T-cell (primary cell): Measurements from ENCODE around the gene MTARC2. TPM values are rescaled to one million over a fixed set of nuclear protein-coding genes. Genes with fewer than 3 reads are reported as not detected.

Experiments used
- ATAC-seq, 4 experiments: fragments of 200-7000 bp in 3 of 4; fragments of 150-1000 bp in 1 of 4; cut with Tn5 transposase; replicated peaks in 1 of 4; 1 replicate in 3 of 4; 2 replicates in 1 of 4; pipeline ENCODE4 v1.10.0; 2021; ENCODE audit warnings: moderate library complexity in 3 of 4, mild to moderate bottlenecking in 2 of 4, moderate number of reproducible peaks in 1 of 4
- CTCF ChIA-PET, 2 donors: fragments of 300-600 bp; sonication (Branson Sonifier 250); formaldehyde crosslinking; loops; one replicate each; lab custom pipeline; 2022; ENCODE audit warnings: antibody characterized with exemption in 2 of 2; lab: Charles Lee
- POLR2A ChIA-PET, 2 donors: fragments of 300-600 bp; sonication (Branson Sonifier 250); formaldehyde crosslinking; loops; one replicate each; lab custom pipeline; 2022; ENCODE audit warnings: antibody characterized with exemption in 2 of 2; lab: Charles Lee
- DNase-seq, 35 experiments: peaks; one replicate each; pipeline versions ENCODE4 v3.0.0 to v3.0.0-alpha.2; 2013 to 2023
- H3K27ac ChIP-seq: one replicate; pipeline ENCODE4 v1.5.1; 2013; ENCODE audit warnings: low read length
- H3K27me3 ChIP-seq, 2 experiments: replicated peaks in 1 of 2; 1 replicate in 1 of 2; 2 replicates in 1 of 2; pipeline versions ENCODE4 v1.6.1 to v1.7.0; 2013; ENCODE audit warnings: low read length in 1 of 2, mixed read lengths in 1 of 2; ENCODE audit not compliant: control insufficient read depth in 2 of 2, insufficient read depth in 2 of 2; ENCODE audit errors: extremely low read depth in 1 of 2
- H3K36me3 ChIP-seq, 2 donors: 1 replicate in 1 of 2; 2 replicates in 1 of 2; pipeline versions ENCODE4 v1.6.1 to v1.7.0; 2013; ENCODE audit warnings: low read length in 1 of 2; ENCODE audit not compliant: control insufficient read depth in 2 of 2, insufficient read depth in 1 of 2; ENCODE audit errors: extremely low read depth in 1 of 2
- H3K4me1 ChIP-seq, 2 experiments: 1 replicate in 1 of 2; 2 replicates in 1 of 2; pipeline versions ENCODE4 v1.6.1 to v1.7.0; 2013; ENCODE audit warnings: low read length in 2 of 2, mixed read lengths in 1 of 2; ENCODE audit not compliant: insufficient read depth in 2 of 2, control insufficient read depth in 1 of 2; ENCODE audit errors: extremely low read depth in 1 of 2
- H3K4me3 ChIP-seq, 2 donors: 1 replicate in 1 of 2; 2 replicates in 1 of 2; pipeline versions ENCODE4 v1.5.1 to v1.7.0; 2013; ENCODE audit warnings: mild to moderate bottlenecking in 2 of 2, low read length in 1 of 2, moderate library complexity in 1 of 2; ENCODE audit not compliant: control insufficient read depth in 1 of 2; ENCODE audit errors: extremely low read depth in 1 of 2
- H3K9me3 ChIP-seq: 2 replicates; pipeline ENCODE4 v1.7.0; 2013
- H3K27ac Mint-ChIP-seq, 2 donors: one replicate each; pipeline ENCODE4 v1.8.0; 2020 to 2021; ENCODE audit warnings: mild to moderate bottlenecking in 2 of 2, mixed read lengths in 2 of 2
- H3K27me3 Mint-ChIP-seq, 2 donors: one replicate each; pipeline ENCODE4 v1.8.0; 2021 to 2022; ENCODE audit warnings: mixed read lengths in 2 of 2
- H3K36me3 Mint-ChIP-seq: one replicate; pipeline ENCODE4 v1.8.0; 2021; ENCODE audit warnings: mixed read lengths
- H3K4me1 Mint-ChIP-seq, 3 donors: one replicate each; pipeline ENCODE4 v1.8.0; 2020 to 2022; ENCODE audit warnings: mixed read lengths in 3 of 3, mild to moderate bottlenecking in 1 of 3
- H3K4me3 Mint-ChIP-seq, 3 donors: one replicate each; pipeline ENCODE4 v1.8.0; 2020 to 2022; ENCODE audit warnings: mild to moderate bottlenecking in 3 of 3, mixed read lengths in 3 of 3, moderate library complexity in 3 of 3
- H3K9me3 Mint-ChIP-seq, 3 donors: one replicate each; pipeline ENCODE4 v1.8.0; 2020 to 2022; ENCODE audit warnings: mixed read lengths in 3 of 3
- WGBS: methylation state at CpG from one replicate; pipeline ENCODE4 v1.1.5; 2013; ENCODE audit warnings: missing lambda C conversion rate; ENCODE audit not compliant: insufficient coverage; 5-methylcytosine and 5-hydroxymethylcytosine counted together
- total RNA-seq, 35 experiments: library from RNA in 6 of 35; stranded (reverse) in 6 of 35; fragments of 120-200 nt in 1 of 35; gene quantifications; one replicate each; pipeline versions ENCODE4 v1.2.1 to v1.2.4 and lab custom pipeline; 2013 to 2026

MTARC2 gene
- total RNA-seq, 5 donors from 2014 or later (not counting 1 experiment from before 2014, with no cell fraction given), result 0.33 to 0.47 (median 0.41) TPM; not detected in 2

DNA sequence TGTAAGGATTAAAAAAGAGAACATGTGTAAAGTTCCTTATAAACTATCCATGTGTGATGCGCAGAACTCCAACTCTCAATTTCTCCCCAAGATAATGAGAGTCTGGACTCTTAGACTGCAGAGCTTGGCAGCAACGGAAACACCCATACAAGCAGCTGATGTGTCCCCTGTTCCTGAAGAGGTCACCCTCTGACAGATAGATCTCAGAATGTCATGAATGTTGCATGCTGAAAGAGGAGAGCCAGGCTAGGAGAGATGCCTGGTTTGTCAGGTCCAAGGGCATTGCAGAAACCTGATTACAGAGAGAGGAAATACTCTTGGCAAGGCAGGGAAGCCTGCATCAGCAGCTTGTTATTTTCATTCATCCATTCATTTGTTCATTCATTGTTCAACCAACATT is 62.8 kb downstream of the MTARC2 start:
- H3K9me3 Mint-ChIP-seq, result no peaks in the 10 kb centered on the region
- no peaks in the 10 kb centered on the region for H3K9me3 ChIP-seq
- H3K4me1 Mint-ChIP-seq, result peaks cover 4 to 9% (median 7%) of the 10 kb centered on the region in 3 donors
- POLR2A ChIA-PET, result no interaction called here
- H3K27ac Mint-ChIP-seq, result no peak overlapping the region
- H3K36me3 ChIP-seq, result no peaks in the 10 kb centered on the region
- peaks cover 0 to 6% of the 10 kb centered on the region in 2 experiments for H3K4me1 ChIP-seq
- H3K4me3 ChIP-seq, result no peak overlapping the region
- no peak for ATAC-seq
- no peak overlapping the region for H3K27ac ChIP-seq
- peak overlapping the region in 1 of 3 donors; percentile 65 for H3K4me3 Mint-ChIP-seq
- DNase-seq, result no peak
- peaks cover 20 to 23% of the 10 kb centered on the region in 2 donors for H3K27me3 Mint-ChIP-seq
- WGBS, result 100% methylated on average over 1 of the region's 2 CpGs
- no peaks in the 10 kb centered on the region for H3K36me3 Mint-ChIP-seq
- H3K27me3 ChIP-seq, result peaks cover 0 to 32% of the 10 kb centered on the region in 2 experiments
- CTCF ChIA-PET, result interaction anchor here in 1 of 2 donors (0.8 to 1.3 kb wide), 3 partner anchors 392 to 1644 kb away, joined by 3 to 5 read pairs (median 4); no protein-coding TSS in a partner anchor

DNA sequence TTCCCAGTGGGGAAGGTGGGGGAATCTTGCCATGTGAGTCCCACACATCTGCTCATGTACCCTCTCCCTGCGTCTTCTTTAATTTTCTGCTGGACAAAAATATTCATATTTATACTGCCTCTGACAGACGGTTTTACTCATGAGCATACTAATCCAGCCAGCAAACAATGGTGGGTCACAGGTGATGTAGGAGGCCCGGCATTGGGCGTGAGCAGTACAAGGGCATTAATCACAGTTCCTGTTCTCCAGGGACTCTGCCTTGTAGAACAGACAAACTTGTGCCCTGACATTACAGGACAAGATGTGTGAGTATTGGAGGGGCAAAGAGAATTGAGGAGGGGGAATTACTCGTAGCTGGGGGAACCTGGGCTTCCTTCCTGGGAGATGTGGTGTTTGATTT is 63.6 kb downstream of the MTARC2 start:
- peaks cover 4 to 9% (median 7%) of the 10 kb centered on the region in 3 donors for H3K4me1 Mint-ChIP-seq
- POLR2A ChIA-PET, result no interaction called here
- no peak overlapping the region for H3K27ac Mint-ChIP-seq
- DNase-seq, result no peak
- H3K36me3 Mint-ChIP-seq, result no peaks in the 10 kb centered on the region
- H3K9me3 Mint-ChIP-seq, result no peaks in the 10 kb centered on the region
- H3K4me3 ChIP-seq, result no peak overlapping the region
- ATAC-seq, result no peak
- H3K9me3 ChIP-seq, result no peaks in the 10 kb centered on the region
- no peak overlapping the region for H3K27ac ChIP-seq
- peaks cover 0 to 6% of the 10 kb centered on the region in 2 experiments for H3K4me1 ChIP-seq
- no peak overlapping the region for H3K4me3 Mint-ChIP-seq
- H3K27me3 ChIP-seq, result peaks cover 0 to 30% of the 10 kb centered on the region in 2 experiments
- H3K36me3 ChIP-seq, result no peaks in the 10 kb centered on the region
- 76% methylated on average over 3 of the region's 5 CpGs for WGBS
- H3K27me3 Mint-ChIP-seq, result peaks cover 20 to 21% of the 10 kb centered on the region in 2 donors
- CTCF ChIA-PET, result no interaction called here

DNA sequence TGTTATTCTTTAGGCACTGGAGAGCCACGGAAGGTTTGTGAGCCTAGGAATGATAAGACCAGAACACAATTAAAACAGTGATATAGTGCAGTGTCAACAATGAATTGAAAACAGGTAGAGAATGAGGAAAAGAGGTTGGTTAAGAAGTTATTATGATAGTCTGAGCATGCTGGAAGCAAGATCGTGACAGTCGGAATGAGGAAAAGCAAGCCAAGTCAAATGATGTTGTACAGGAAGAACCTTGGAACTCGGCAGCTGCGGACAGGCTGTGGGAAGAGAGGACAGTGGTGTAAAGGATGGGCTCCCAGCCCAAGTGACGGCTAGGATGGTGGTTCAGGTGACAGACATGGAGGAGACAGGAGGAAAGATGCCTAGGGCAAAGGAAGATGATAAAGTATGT is 64.2 kb downstream of the MTARC2 start:
- H3K27me3 Mint-ChIP-seq, result peaks cover 20 to 21% of the 10 kb centered on the region in 2 donors
- DNase-seq (no peak), ATAC-seq (no peak)
- H3K9me3 Mint-ChIP-seq, result no peaks in the 10 kb centered on the region
- ChIA-PET POLR2A (no interaction called here), CTCF (no interaction called here)
- H3K4me3 Mint-ChIP-seq, result no peak overlapping the region
- no peak overlapping the region for H3K27ac Mint-ChIP-seq
- Histone ChIP-seq H3K4me3 (no peak overlapping the region), H3K36me3 (no peaks in the 10 kb centered on the region), H3K27ac (no peak overlapping the region), H3K9me3 (no peaks in the 10 kb centered on the region), H3K4me1 (peaks cover 0 to 6% of the 10 kb centered on the region in 2 experiments), H3K27me3 (peaks cover 0 to 29% of the 10 kb centered on the region in 2 experiments)
- H3K4me1 Mint-ChIP-seq, result peaks cover 4 to 9% (median 7%) of the 10 kb centered on the region in 3 donors
- 64% methylated on average over 6 of the region's 6 CpGs for WGBS
- H3K36me3 Mint-ChIP-seq, result no peaks in the 10 kb centered on the region

GRCh38 chr1:220813013-220813412 is 64.9 kb downstream of the MTARC2 start:
- ChIA-PET CTCF (no interaction called here), POLR2A (no interaction called here)
- H3K4me1 ChIP-seq, result peaks cover 0 to 6% of the 10 kb centered on the region in 2 experiments
- DNase-seq, result no peak
- Mint-ChIP-seq H3K4me3 (no peak overlapping the region), H3K9me3 (no peaks in the 10 kb centered on the region), H3K27ac (no peak overlapping the region), H3K36me3 (no peaks in the 10 kb centered on the region), H3K4me1 (peaks cover 4 to 9% (median 7%) of the 10 kb centered on the region in 3 donors), H3K27me3 (peaks cover 23% of the 10 kb centered on the region in 2 donors)
- no peaks in the 10 kb centered on the region for H3K9me3 ChIP-seq
- H3K27me3 ChIP-seq, result peaks cover 0 to 26% of the 10 kb centered on the region in 2 experiments
- no peaks in the 10 kb centered on the region for H3K36me3 ChIP-seq
- WGBS, result 62% methylated on average over 12 of the region's 12 CpGs
- ATAC-seq, result no peak
- H3K4me3 ChIP-seq, result no peak overlapping the region
- no peak overlapping the region for H3K27ac ChIP-seq

GRCh38 chr1:220815409-220815808 is 67.3 kb downstream of the MTARC2 start:
- Histone ChIP-seq H3K4me3 (no peak overlapping the region), H3K36me3 (no peaks in the 10 kb centered on the region), H3K9me3 (no peaks in the 10 kb centered on the region), H3K27ac (no peak overlapping the region), H3K4me1 (peaks cover 0 to 3% of the 10 kb centered on the region in 2 experiments), H3K27me3 (peaks cover 0 to 15% of the 10 kb centered on the region in 2 experiments)
- Mint-ChIP-seq H3K36me3 (no peaks in the 10 kb centered on the region), H3K4me1 (peaks cover 3 to 4% (median 3%) of the 10 kb centered on the region in 3 donors), H3K9me3 (no peaks in the 10 kb centered on the region), H3K4me3 (no peak overlapping the region), H3K27me3 (peaks cover 17 to 28% of the 10 kb centered on the region in 2 donors), H3K27ac (no peak overlapping the region)
- DNase-seq (no peak), ATAC-seq (no peak)
- ChIA-PET CTCF (no interaction called here), POLR2A (no interaction called here)
- WGBS, result 29% methylated on average over 1 of the region's 2 CpGs

DNA sequence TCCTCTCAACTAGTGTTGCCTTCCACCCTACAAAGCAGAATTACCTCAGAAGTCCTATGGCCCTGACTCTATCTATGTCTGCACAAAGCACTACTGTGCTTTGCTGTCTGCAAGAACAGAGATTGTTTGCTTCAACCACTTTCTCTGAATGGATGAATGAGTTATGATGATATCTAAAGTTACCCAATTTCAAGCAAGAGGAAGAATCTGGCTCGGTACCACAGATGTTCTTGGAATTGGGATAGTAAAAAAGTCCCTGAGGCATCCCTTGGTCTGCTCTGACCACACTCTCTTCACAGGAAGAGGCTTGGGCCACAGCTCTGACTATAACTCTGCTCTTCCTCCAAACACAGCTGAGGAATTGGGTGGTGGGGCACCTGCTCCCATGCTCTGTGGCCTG is 69.8 kb downstream of the MTARC2 start:
- no peak overlapping the region for H3K4me3 Mint-ChIP-seq
- peaks cover 0 to 11% of the 10 kb centered on the region in 2 experiments for H3K27me3 ChIP-seq
- ATAC-seq (no peak), DNase-seq (no peak)
- CTCF ChIA-PET, result interaction anchor here in 1 of 2 donors (0.6 kb wide), 1 partner anchor 149 kb away, joined by 4 read pairs; no protein-coding TSS in a partner anchor
- no peak overlapping the region for H3K4me3 ChIP-seq
- no peaks in the 10 kb centered on the region for H3K9me3 Mint-ChIP-seq
- no peak overlapping the region for H3K27ac Mint-ChIP-seq
- H3K27me3 Mint-ChIP-seq, result peaks cover 10 to 30% of the 10 kb centered on the region in 2 donors
- WGBS, result no CpG with 5 or more reads among the region's 1 CpG
- no peaks in the 10 kb centered on the region for H3K4me1 ChIP-seq
- H3K4me1 Mint-ChIP-seq, result no peaks in the 10 kb centered on the region
- no peaks in the 10 kb centered on the region for H3K9me3 ChIP-seq
- no peak overlapping the region for H3K27ac ChIP-seq
- POLR2A ChIA-PET, result no interaction called here
- H3K36me3 ChIP-seq, result no peaks in the 10 kb centered on the region
- no peaks in the 10 kb centered on the region for H3K36me3 Mint-ChIP-seq
